SU-DHL-6 (cell line): Measurements from ENCODE around the gene ACMSD.

Experiments
- CTCF ChIP-seq: fragments of 200-600 bp; sonication (generic); IDR thresholded peaks from one replicate; pipeline ENCODE4 v1.5.1; 2017; ENCODE audit warnings: antibody characterized with exemption, mild to moderate bottlenecking, low read length, moderate library complexity; ENCODE audit not compliant: insufficient read depth, poor library complexity, severe bottlenecking
- EZH2phosphoT487 ChIP-seq: fragments of 200-600 bp; sonication (generic), shearing (Covaris generic); conservative IDR thresholded peaks from 2 replicates; pipeline ENCODE4 v1.6.1; 2018; ENCODE audit warnings: mild to moderate bottlenecking, antibody characterized with exemption, low read length, moderate library complexity, mixed read lengths

- TF ChIP-seq CTCF (no peak), EZH2phosphoT487 (no peak)
Measured at GRCh38 chr2:134792186-134792585, 46.2 kb upstream of the ACMSD start.
